T-cell (primary cell): Measurements from ENCODE around the gene PREX1. TPM values are rescaled to one million over a fixed set of nuclear protein-coding genes. Genes with fewer than 3 reads are reported as not detected.

Source experiments
- ATAC-seq, 4 experiments: fragments of 200-7000 bp in 3 of 4; fragments of 150-1000 bp in 1 of 4; cut with Tn5 transposase; replicated peaks in 1 of 4; 1 replicate in 3 of 4; 2 replicates in 1 of 4; pipeline ENCODE4 v1.10.0; 2021; ENCODE audit warnings: moderate library complexity in 3 of 4, mild to moderate bottlenecking in 2 of 4, moderate number of reproducible peaks in 1 of 4
- CTCF ChIA-PET, 2 donors: fragments of 300-600 bp; sonication (Branson Sonifier 250); formaldehyde crosslinking; loops; one replicate each; lab custom pipeline; 2022; ENCODE audit warnings: antibody characterized with exemption in 2 of 2; lab: Charles Lee
- POLR2A ChIA-PET, 2 donors: fragments of 300-600 bp; sonication (Branson Sonifier 250); formaldehyde crosslinking; loops; one replicate each; lab custom pipeline; 2022; ENCODE audit warnings: antibody characterized with exemption in 2 of 2; lab: Charles Lee
- DNase-seq, 35 experiments: peaks; one replicate each; pipeline versions ENCODE4 v3.0.0 to v3.0.0-alpha.2; 2013 to 2023
- H3K27ac ChIP-seq: one replicate; pipeline ENCODE4 v1.5.1; 2013; ENCODE audit warnings: low read length
- H3K27me3 ChIP-seq, 2 experiments: replicated peaks in 1 of 2; 1 replicate in 1 of 2; 2 replicates in 1 of 2; pipeline versions ENCODE4 v1.6.1 to v1.7.0; 2013; ENCODE audit warnings: low read length in 1 of 2, mixed read lengths in 1 of 2; ENCODE audit not compliant: control insufficient read depth in 2 of 2, insufficient read depth in 2 of 2; ENCODE audit errors: extremely low read depth in 1 of 2
- H3K36me3 ChIP-seq, 2 donors: 1 replicate in 1 of 2; 2 replicates in 1 of 2; pipeline versions ENCODE4 v1.6.1 to v1.7.0; 2013; ENCODE audit warnings: low read length in 1 of 2; ENCODE audit not compliant: control insufficient read depth in 2 of 2, insufficient read depth in 1 of 2; ENCODE audit errors: extremely low read depth in 1 of 2
- H3K4me1 ChIP-seq, 2 experiments: 1 replicate in 1 of 2; 2 replicates in 1 of 2; pipeline versions ENCODE4 v1.6.1 to v1.7.0; 2013; ENCODE audit warnings: low read length in 2 of 2, mixed read lengths in 1 of 2; ENCODE audit not compliant: insufficient read depth in 2 of 2, control insufficient read depth in 1 of 2; ENCODE audit errors: extremely low read depth in 1 of 2
- H3K4me3 ChIP-seq, 2 donors: 1 replicate in 1 of 2; 2 replicates in 1 of 2; pipeline versions ENCODE4 v1.5.1 to v1.7.0; 2013; ENCODE audit warnings: mild to moderate bottlenecking in 2 of 2, low read length in 1 of 2, moderate library complexity in 1 of 2; ENCODE audit not compliant: control insufficient read depth in 1 of 2; ENCODE audit errors: extremely low read depth in 1 of 2
- H3K9me3 ChIP-seq: 2 replicates; pipeline ENCODE4 v1.7.0; 2013
- H3K27ac Mint-ChIP-seq, 2 donors: one replicate each; pipeline ENCODE4 v1.8.0; 2020 to 2021; ENCODE audit warnings: mild to moderate bottlenecking in 2 of 2, mixed read lengths in 2 of 2
- H3K27me3 Mint-ChIP-seq, 2 donors: one replicate each; pipeline ENCODE4 v1.8.0; 2021 to 2022; ENCODE audit warnings: mixed read lengths in 2 of 2
- H3K36me3 Mint-ChIP-seq: one replicate; pipeline ENCODE4 v1.8.0; 2021; ENCODE audit warnings: mixed read lengths
- H3K4me1 Mint-ChIP-seq, 3 donors: one replicate each; pipeline ENCODE4 v1.8.0; 2020 to 2022; ENCODE audit warnings: mixed read lengths in 3 of 3, mild to moderate bottlenecking in 1 of 3
- H3K4me3 Mint-ChIP-seq, 3 donors: one replicate each; pipeline ENCODE4 v1.8.0; 2020 to 2022; ENCODE audit warnings: mild to moderate bottlenecking in 3 of 3, mixed read lengths in 3 of 3, moderate library complexity in 3 of 3
- H3K9me3 Mint-ChIP-seq, 3 donors: one replicate each; pipeline ENCODE4 v1.8.0; 2020 to 2022; ENCODE audit warnings: mixed read lengths in 3 of 3
- WGBS: methylation state at CpG from one replicate; pipeline ENCODE4 v1.1.5; 2013; ENCODE audit warnings: missing lambda C conversion rate; ENCODE audit not compliant: insufficient coverage; 5-methylcytosine and 5-hydroxymethylcytosine counted together
- total RNA-seq, 35 experiments: library from RNA in 6 of 35; stranded (reverse) in 6 of 35; fragments of 120-200 nt in 1 of 35; gene quantifications; one replicate each; pipeline versions ENCODE4 v1.2.1 to v1.2.4 and lab custom pipeline; 2013 to 2026

PREX1 gene
- total RNA-seq, 5 donors from 2014 or later (not counting 1 experiment from before 2014, with no cell fraction given): 99.2 to 181 (median 137) TPM

DNA sequence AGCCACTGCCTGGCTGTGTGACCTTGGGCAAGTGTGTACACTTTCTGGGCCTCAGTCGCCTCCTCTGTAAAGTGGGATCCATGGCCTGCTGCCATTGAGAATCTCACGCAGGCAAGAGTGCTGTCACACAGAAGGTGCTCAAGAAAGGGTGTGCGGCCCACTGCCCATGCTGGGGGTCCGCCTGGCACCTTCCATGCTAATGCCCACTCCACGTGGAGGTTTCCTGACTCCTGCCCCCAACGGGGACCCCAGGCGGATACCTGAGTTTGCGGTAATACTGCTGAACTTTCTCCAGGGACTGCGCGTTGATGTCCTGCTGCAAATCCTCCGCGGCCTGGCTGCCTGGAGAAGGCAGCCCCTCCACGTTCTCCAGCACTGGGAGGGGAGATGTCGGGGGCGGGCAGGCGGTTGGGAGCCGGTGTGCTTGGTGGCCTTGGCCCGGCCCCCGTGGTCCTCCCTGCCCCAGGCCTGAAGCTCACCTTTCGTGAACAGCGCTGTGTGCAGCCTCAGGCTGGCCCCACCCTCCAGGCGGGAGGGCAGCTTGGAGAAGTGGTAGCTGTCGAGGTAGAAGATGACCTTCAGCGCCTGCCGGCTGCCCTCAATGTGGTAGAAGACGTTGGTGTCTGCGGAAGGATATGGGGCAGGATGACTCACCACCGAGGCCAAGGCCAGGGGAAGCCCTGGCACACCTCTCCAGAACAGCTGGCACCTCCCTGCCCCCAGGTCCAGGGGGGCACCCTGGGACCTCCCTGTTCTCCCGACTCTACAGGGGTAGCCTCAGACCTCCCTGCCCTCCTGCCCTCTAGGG, 195.6 kb downstream of the PREX1 start:
- CTCF ChIA-PET: no interaction called here

GRCh38 chr20:48631114-48632016, 196.4 kb downstream of the PREX1 start:
- H3K27ac Mint-ChIP-seq: no peak overlapping the region
- Histone ChIP-seq H3K27ac (no peak overlapping the region), H3K4me3 (no peak overlapping the region), H3K27me3 (no peaks in the 10 kb centered on the region), H3K36me3 (peaks cover 2 to 97% of the 10 kb centered on the region in 2 donors), H3K9me3 (no peaks in the 10 kb centered on the region), H3K4me1 (peaks cover 3 to 15% of the 10 kb centered on the region in 2 experiments)
- peaks cover 10 to 12% (median 11%) of the 10 kb centered on the region in 3 donors for H3K4me1 Mint-ChIP-seq
- ChIA-PET POLR2A (no interaction called here), CTCF (no interaction called here)
- 100% methylated on average over 3 of the region's 16 CpGs for WGBS
- H3K9me3 Mint-ChIP-seq: no peaks in the 10 kb centered on the region
- no peak for DNase-seq
- peaks cover 56% of the 10 kb centered on the region for H3K36me3 Mint-ChIP-seq
- no peak overlapping the region for H3K4me3 Mint-ChIP-seq
- H3K27me3 Mint-ChIP-seq: no peaks in the 10 kb centered on the region
- no peak for ATAC-seq

More for the DNA sequence above, 195.6 kb downstream of the PREX1 start:
- WGBS: 95% methylated on average over 25 of the region's 29 CpGs
- H3K27ac Mint-ChIP-seq: no peak overlapping the region
- Histone ChIP-seq H3K4me3 (no peak overlapping the region), H3K27me3 (no peaks in the 10 kb centered on the region), H3K36me3 (peaks cover 0 to 97% of the 10 kb centered on the region in 2 donors), H3K9me3 (no peaks in the 10 kb centered on the region), H3K27ac (no peak overlapping the region), H3K4me1 (peaks cover 0 to 7% of the 10 kb centered on the region in 2 experiments)
- H3K4me3 Mint-ChIP-seq: no peak overlapping the region
- no peaks in the 10 kb centered on the region for H3K27me3 Mint-ChIP-seq
- no peaks in the 10 kb centered on the region for H3K9me3 Mint-ChIP-seq
- peaks cover 54% of the 10 kb centered on the region for H3K36me3 Mint-ChIP-seq
- H3K4me1 Mint-ChIP-seq: peaks cover 3 to 4% (median 3%) of the 10 kb centered on the region in 3 donors
- ATAC-seq (no peak), DNase-seq (no peak)
- POLR2A ChIA-PET: no interaction called here

GRCh38 chr20:48630342-48631075, 197.3 kb downstream of the PREX1 start:
- CTCF ChIA-PET: interaction anchor here in 1 of 2 donors (1.4 kb wide), 1 partner anchor 26 kb away, joined by 4 read pairs; no protein-coding TSS in a partner anchor
- Histone ChIP-seq H3K27me3 (no peaks in the 10 kb centered on the region), H3K27ac (no peak overlapping the region), H3K36me3 (peaks cover 2 to 98% of the 10 kb centered on the region in 2 donors), H3K9me3 (no peaks in the 10 kb centered on the region), H3K4me3 (no peak overlapping the region), H3K4me1 (peaks cover 3 to 16% of the 10 kb centered on the region in 2 experiments)
- no peaks in the 10 kb centered on the region for H3K9me3 Mint-ChIP-seq
- ATAC-seq (no peak), DNase-seq (no peak)
- POLR2A ChIA-PET: interaction anchor here in 1 of 2 donors (0.7 kb wide), 1 partner anchor 1291 kb away, joined by 3 read pairs; no protein-coding TSS in a partner anchor
- 97% methylated on average over 14 of the region's 18 CpGs for WGBS
- H3K27ac Mint-ChIP-seq: no peak overlapping the region
- H3K36me3 Mint-ChIP-seq: peaks cover 57% of the 10 kb centered on the region
- peaks cover 12 to 14% (median 14%) of the 10 kb centered on the region in 3 donors for H3K4me1 Mint-ChIP-seq
- H3K27me3 Mint-ChIP-seq: no peaks in the 10 kb centered on the region
- no peak overlapping the region for H3K4me3 Mint-ChIP-seq

- Histone ChIP-seq H3K27me3 (no peaks in the 10 kb centered on the region), H3K4me1 (peaks cover 3 to 16% of the 10 kb centered on the region in 2 experiments), H3K36me3 (peaks cover 2 to 97% of the 10 kb centered on the region in 2 donors), H3K4me3 (no peak overlapping the region), H3K9me3 (no peaks in the 10 kb centered on the region), H3K27ac (no peak overlapping the region)
- Mint-ChIP-seq H3K36me3 (peaks cover 55% of the 10 kb centered on the region), H3K27me3 (no peaks in the 10 kb centered on the region), H3K9me3 (no peaks in the 10 kb centered on the region), H3K4me1 (peaks cover 12 to 14% (median 14%) of the 10 kb centered on the region in 3 donors), H3K27ac (no peak overlapping the region), H3K4me3 (no peak overlapping the region)
- CTCF ChIA-PET: interaction anchor here in 1 of 2 donors (1.4 kb wide), 1 partner anchor 26 kb away, joined by 4 read pairs; no protein-coding TSS in a partner anchor
- ATAC-seq (no peak), DNase-seq (no peak)
- 100% methylated on average over 2 of the region's 9 CpGs for WGBS
- POLR2A ChIA-PET: interaction anchor here in 1 of 2 donors (0.7 kb wide), 1 partner anchor 1290 kb away, joined by 3 read pairs; no protein-coding TSS in a partner anchor
Observed at GRCh38 chr20:48629960-48630315, 197.9 kb downstream of the PREX1 start.

DNA sequence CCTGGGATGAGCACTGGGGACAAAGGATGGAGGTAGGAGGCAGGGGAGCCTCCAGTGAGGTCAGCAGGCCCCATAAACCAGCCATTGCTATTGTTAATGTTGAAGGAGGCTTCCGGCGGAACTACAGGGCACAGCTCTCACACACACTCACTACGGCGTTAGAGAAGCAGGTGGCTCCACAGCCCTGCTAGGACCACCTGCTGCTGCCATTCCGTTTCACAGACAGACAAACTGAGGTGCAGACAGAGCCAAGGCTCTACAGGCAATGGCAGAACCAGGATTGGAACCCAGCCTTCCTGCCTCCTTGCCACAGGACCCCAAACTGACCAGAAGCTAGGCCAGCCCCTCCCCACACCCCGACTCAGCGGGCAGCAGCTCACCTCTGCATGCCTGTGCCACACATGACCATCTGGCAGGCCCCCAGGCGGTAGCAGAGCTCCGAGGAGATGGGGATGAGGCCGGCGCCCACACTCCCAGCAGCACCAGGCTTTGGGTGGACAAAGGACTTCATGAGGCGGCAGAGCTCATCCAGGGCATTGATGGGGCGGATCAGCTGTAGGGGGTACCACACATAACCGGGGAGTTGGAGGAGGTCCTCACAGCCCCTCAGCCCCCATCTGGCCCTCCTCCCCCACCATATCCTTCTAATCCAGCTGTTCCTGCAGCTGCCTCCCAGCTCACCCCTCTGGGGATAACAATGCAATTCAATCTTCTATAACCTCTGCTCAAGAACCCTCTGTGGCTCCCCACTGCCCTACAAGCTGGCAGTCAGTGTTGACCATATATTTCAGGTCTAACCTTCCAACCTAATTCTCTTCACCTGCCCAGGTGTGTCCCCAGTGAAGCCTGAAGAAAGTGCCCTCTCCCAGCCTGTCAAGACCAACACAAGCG, 198.5 kb downstream of the PREX1 start:
- ATAC-seq: no peak
- no peak overlapping the region for H3K4me3 ChIP-seq
- no peaks in the 10 kb centered on the region for H3K27me3 Mint-ChIP-seq
- H3K27ac ChIP-seq: no peak overlapping the region
- 100% methylated on average over 5 of the region's 15 CpGs for WGBS
- POLR2A ChIA-PET: no interaction called here
- H3K4me3 Mint-ChIP-seq: no peak overlapping the region
- no peaks in the 10 kb centered on the region for H3K9me3 Mint-ChIP-seq
- H3K36me3 ChIP-seq: peaks cover 2 to 97% of the 10 kb centered on the region in 2 donors
- H3K9me3 ChIP-seq: no peaks in the 10 kb centered on the region
- peaks cover 3 to 16% of the 10 kb centered on the region in 2 experiments for H3K4me1 ChIP-seq
- peaks cover 54% of the 10 kb centered on the region for H3K36me3 Mint-ChIP-seq
- DNase-seq: no peak
- no peaks in the 10 kb centered on the region for H3K27me3 ChIP-seq
- CTCF ChIA-PET: interaction anchor here in 1 of 2 donors (0.6 to 1.4 kb wide), 2 partner anchors 12 to 27 kb away, joined by 3 to 4 read pairs; no protein-coding TSS in a partner anchor
- H3K27ac Mint-ChIP-seq: no peak overlapping the region
- H3K4me1 Mint-ChIP-seq: peaks cover 12 to 14% (median 14%) of the 10 kb centered on the region in 3 donors
